PFSK-1 (cell line): ENCODE measurements around the gene NDUFA7.

ENCODE experiments used
- FOXP2 ChIP-seq: optimal IDR thresholded peaks from 2 replicates; pipeline ENCODE3; 2011; ENCODE audit warnings: borderline replicate concordance, control low read depth, inconsistent platforms; ENCODE audit not compliant: insufficient read depth; ENCODE audit errors: extremely low read length, extremely low read depth
- POLR2AphosphoS5 ChIP-seq: IDR thresholded peaks from 2 replicates; pipeline ENCODE4 v1.6.1; 2012; ENCODE audit warnings: low read depth, mild to moderate bottlenecking, control low read depth, low read length, moderate library complexity
- REST ChIP-seq, 2 experiments: IDR thresholded peaks; 2 replicates each; pipeline versions ENCODE4 v1.6.1 to v1.8.0; 2011 to 2012; ENCODE audit warnings: low read depth in 2 of 2, low read length in 2 of 2, control low read depth in 1 of 2, inconsistent platforms in 1 of 2, mild to moderate bottlenecking in 1 of 2, moderate library complexity in 1 of 2; ENCODE audit not compliant: insufficient read depth in 1 of 2
- SIN3A ChIP-seq: IDR thresholded peaks from 2 replicates; pipeline ENCODE4 v1.6.1; 2012; ENCODE audit warnings: mild to moderate bottlenecking, low read length, moderate library complexity, borderline replicate concordance; ENCODE audit not compliant: insufficient read depth
- TAF1 ChIP-seq: IDR thresholded peaks from 2 replicates; pipeline ENCODE4 v1.6.1; 2012; ENCODE audit warnings: low read length, control low read depth, borderline replicate concordance; ENCODE audit not compliant: insufficient read depth

NDUFA7 gene

GRCh38 chr19:8331263-8331845 is 10.2 kb upstream of the NDUFA7 start:
- TF ChIP-seq TAF1, result no peak
- TF ChIP-seq FOXP2, result no peak
- TF ChIP-seq POLR2AphosphoS5, result no peak
- TF ChIP-seq REST (IDR thresholded peaks at IDR 0.05; ENCODE audit: insufficient read depth in 1 of 2, low read depth in 2 of 2, low read length in 2 of 2), result no peak

GRCh38 chr19:8329996-8330395 is 8.8 kb upstream of the NDUFA7 start:
- no peak for TF ChIP-seq SIN3A
- TF ChIP-seq REST (IDR thresholded peaks at IDR 0.05; ENCODE audit: insufficient read depth in 1 of 2, low read depth in 2 of 2, low read length in 2 of 2), result no peak

- TF ChIP-seq TAF1 (no peak), POLR2AphosphoS5 (no peak), FOXP2 (no peak), REST (IDR thresholded peaks at IDR 0.05; ENCODE audit: insufficient read depth in 1 of 2, low read depth in 2 of 2, low read length in 2 of 2) (no peak), SIN3A (no peak)
Measured at GRCh38 chr19:8325454-8325853, 4.3 kb upstream of the NDUFA7 start.

- TF ChIP-seq FOXP2 (no peak), SIN3A (no peak), REST (IDR thresholded peaks at IDR 0.05; ENCODE audit: insufficient read depth in 1 of 2, low read depth in 2 of 2, low read length in 2 of 2) (no peak), POLR2AphosphoS5 (no peak; the same call in none of the 2 replicates), TAF1 (no peak; the same call in 1 of the 2 replicates)
Measured at GRCh38 chr19:8324186-8325050, 3.2 kb upstream of the NDUFA7 start.
